Esophagus muscularis mucosa (tissue), 4 donors: ENCODE data around the gene SDC1. TPM values are rescaled to one million over a fixed set of nuclear protein-coding genes. Genes with fewer than 3 reads are reported as not detected.

Experiments
- DNase-seq: peaks from one replicate; pipeline ENCODE4 v3.0.0-alpha.2; 2017; ENCODE audit errors: extremely low spot score
- H3K27ac ChIP-seq, 4 donors: fragments of 200-600 bp; sonication (generic); replicated peaks in 1 of 4; 1 replicate in 3 of 4; 2 replicates in 1 of 4; pipeline ENCODE4 v1.5.1; 2016 to 2019; ENCODE audit warnings: mild to moderate bottlenecking in 1 of 4
- H3K27me3 ChIP-seq, 4 donors: fragments of 200-600 bp; sonication (generic); one replicate each; pipeline versions ENCODE4 v1.5.1 to v1.6.0; 2016 to 2019
- H3K36me3 ChIP-seq, 4 donors: fragments of 200-600 bp; sonication (generic); one replicate each; pipeline ENCODE4 v1.5.1; 2016 to 2019
- H3K4me1 ChIP-seq, 4 donors: fragments of 200-600 bp; sonication (generic); one replicate each; pipeline ENCODE4 v1.5.1; 2016 to 2019
- H3K4me3 ChIP-seq, 4 donors: fragments of 200-600 bp; sonication (generic); 1 replicate in 2 of 4; 2 replicates in 2 of 4; pipeline ENCODE4 v1.5.1; 2016 to 2019; ENCODE audit warnings: mild to moderate bottlenecking in 4 of 4, moderate library complexity in 1 of 4
- H3K9me3 ChIP-seq, 4 donors: fragments of 200-600 bp; sonication (generic); 1 replicate in 3 of 4; 2 replicates in 1 of 4; pipeline ENCODE4 v1.5.1; 2016 to 2019
- EP300 ChIP-seq: sonication (generic); formaldehyde crosslinking; IDR thresholded peaks from one replicate; pipeline ENCODE4 v1.6.1; 2017; ENCODE audit warnings: antibody characterized with exemption
- POLR2A ChIP-seq: fragments of 450-650 bp; IDR thresholded peaks from one replicate; pipeline ENCODE4 v1.6.1; 2017; ENCODE audit warnings: antibody characterized with exemption, moderate library complexity, mild to moderate bottlenecking, low read depth
- POLR2AphosphoS5 ChIP-seq, 2 donors: sonication (generic); formaldehyde crosslinking; IDR thresholded peaks; one replicate each; pipeline ENCODE4 v1.6.1; 2017; ENCODE audit warnings: antibody characterized with exemption in 2 of 2
- WGBS: methylation state at CpG from one replicate; pipeline ENCODE4 v1.1.5; 2018; 5-methylcytosine and 5-hydroxymethylcytosine counted together
- intact Hi-C: fragments of 100-400 bp; cut with DNase I; formaldehyde crosslinking; loops from one replicate; pipeline ENCODE4 v1.15.1; 2023
- total RNA-seq, 4 donors: library from RNA; depleted of rRNA; stranded (reverse); fragments of >200 nt; gene quantifications; one replicate each; pipeline versions ENCODE4 v1.1.0 to v1.2.1, GENCODE V29; 2016
- TF ChIP-seq, protein P1 (sequence below), 3 experiments: fragments of 200-600 bp in 2 of 3; fragments of 450-650 bp in 1 of 3; sonication (generic) in 2 of 3; IDR thresholded peaks; one replicate each; pipeline ENCODE4 v1.5.1; 2017 to 2019; ENCODE audit warnings: antibody characterized with exemption in 3 of 3, mild to moderate bottlenecking in 2 of 3, moderate library complexity in 1 of 3

Gene SDC1
- total RNA-seq, 4 donors from 2014 or later, result 0.33 to 1.6 (median 0.47) TPM

DNA sequence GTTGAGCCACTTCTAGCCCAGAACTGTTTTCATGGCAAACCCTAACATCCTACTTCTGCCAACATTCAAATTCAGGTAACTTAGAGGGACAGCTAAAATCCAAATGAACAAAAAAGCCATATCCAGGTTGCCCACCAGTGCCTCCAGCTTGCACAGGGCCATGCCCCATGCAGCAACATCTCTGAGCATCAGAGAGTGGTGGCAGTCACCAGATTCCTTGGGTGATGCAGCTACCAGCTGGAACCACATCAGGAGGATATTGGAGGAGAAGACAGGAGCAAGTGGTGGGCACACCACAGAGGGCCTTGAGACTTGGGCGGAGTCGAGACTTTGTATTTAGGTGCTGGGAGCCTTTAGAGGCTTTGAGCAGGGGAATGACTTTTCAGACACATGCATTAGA, 50.5 kb downstream of the SDC1 start:
- DNase-seq, result no peak
- Histone ChIP-seq H3K27ac (no peak overlapping the region), H3K4me1 (no peaks in the 10 kb centered on the region), H3K36me3 (no peaks in the 10 kb centered on the region), H3K9me3 (no peaks in the 10 kb centered on the region), H3K4me3 (no peak overlapping the region), H3K27me3 (no peaks in the 10 kb centered on the region)
- intact Hi-C loops, result no loop called here
- TF ChIP-seq, protein P1, sequence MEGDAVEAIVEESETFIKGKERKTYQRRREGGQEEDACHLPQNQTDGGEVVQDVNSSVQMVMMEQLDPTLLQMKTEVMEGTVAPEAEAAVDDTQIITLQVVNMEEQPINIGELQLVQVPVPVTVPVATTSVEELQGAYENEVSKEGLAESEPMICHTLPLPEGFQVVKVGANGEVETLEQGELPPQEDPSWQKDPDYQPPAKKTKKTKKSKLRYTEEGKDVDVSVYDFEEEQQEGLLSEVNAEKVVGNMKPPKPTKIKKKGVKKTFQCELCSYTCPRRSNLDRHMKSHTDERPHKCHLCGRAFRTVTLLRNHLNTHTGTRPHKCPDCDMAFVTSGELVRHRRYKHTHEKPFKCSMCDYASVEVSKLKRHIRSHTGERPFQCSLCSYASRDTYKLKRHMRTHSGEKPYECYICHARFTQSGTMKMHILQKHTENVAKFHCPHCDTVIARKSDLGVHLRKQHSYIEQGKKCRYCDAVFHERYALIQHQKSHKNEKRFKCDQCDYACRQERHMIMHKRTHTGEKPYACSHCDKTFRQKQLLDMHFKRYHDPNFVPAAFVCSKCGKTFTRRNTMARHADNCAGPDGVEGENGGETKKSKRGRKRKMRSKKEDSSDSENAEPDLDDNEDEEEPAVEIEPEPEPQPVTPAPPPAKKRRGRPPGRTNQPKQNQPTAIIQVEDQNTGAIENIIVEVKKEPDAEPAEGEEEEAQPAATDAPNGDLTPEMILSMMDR (IDR thresholded peaks at IDR 0.05), result no peak
- TF ChIP-seq POLR2A (no peak), EP300 (no peak), POLR2AphosphoS5 (IDR thresholded peaks at IDR 0.05) (no peak)
- 93% methylated on average over 2 of the region's 2 CpGs for WGBS

DNA sequence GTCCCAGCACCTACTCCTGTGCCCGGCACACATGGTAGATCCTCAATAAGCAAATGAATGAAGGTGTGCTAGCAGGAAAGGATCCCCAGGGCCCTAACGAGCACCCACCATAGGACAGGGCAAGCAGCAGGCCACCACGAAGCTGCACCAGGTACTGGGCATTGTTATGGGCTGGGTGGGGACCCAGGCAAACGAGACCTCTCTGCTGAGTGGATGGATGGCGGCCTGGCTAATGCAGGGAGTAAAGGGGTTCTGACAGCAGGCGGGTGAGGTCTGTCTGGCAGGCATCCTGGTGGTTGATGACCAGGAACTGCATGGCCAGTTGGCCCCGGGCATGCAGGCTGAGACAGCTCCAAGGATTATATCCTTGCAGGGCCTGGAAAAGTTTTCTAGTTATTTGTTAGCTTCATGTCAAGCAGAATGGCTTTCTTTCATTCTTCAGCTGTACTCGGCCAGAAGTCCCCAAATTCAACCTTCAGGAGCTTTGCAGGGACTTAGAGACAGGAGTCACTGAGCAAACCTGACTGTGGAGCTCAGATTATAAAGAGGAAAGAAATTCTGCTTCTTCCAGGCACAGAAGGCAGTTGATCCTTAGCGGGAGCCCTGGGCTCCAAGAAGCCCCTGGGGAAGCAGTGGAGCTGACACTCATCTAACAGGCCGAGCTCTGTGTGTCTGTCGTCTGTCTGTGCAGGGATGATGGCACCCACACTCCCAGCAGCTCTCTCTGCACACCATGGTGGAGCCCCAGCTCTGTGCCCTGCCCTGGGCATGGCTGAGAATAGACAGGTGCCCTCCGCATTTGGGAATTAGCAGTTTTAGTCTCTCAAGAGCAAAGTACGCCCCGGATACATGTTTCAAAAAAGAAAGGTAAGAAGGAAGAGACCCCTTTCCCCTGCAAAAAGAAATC, 51.2 kb downstream of the SDC1 start:
- 87% methylated on average over 14 of the region's 14 CpGs for whole genome bisulfite sequencing
- intact Hi-C loops, result no loop called here
- Histone ChIP-seq H3K36me3 (no peaks in the 10 kb centered on the region), H3K27ac (no peak overlapping the region), H3K27me3 (peaks cover 0 to under 1% (median 0%) of the 10 kb centered on the region in 4 donors), H3K4me1 (no peaks in the 10 kb centered on the region), H3K4me3 (no peak overlapping the region), H3K9me3 (no peaks in the 10 kb centered on the region)
- TF ChIP-seq EP300 (no peak), POLR2AphosphoS5 (IDR thresholded peaks at IDR 0.05) (no peak), POLR2A (no peak)
- TF ChIP-seq, protein P1 (IDR thresholded peaks at IDR 0.05), result no peak
- DNase-seq, result no peak

DNA sequence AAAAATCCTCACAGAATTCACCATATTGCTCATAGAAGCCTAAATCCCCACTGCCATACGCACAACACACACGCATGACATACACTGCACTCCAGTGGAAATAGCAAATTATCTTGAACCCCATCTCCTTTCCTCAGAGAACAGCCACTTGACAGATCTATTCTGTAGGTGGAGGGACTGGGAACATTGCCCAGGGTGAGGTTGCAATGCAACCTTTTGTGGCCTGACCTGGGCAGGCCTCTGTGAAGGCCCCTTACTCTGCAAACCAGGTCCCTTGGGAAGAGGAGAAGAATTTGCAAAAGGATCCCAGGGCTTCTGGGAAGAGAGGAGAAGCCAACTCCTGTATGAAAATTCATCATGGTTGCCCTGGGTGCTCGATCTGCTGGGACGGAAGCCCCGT, 51.9 kb downstream of the SDC1 start:
- Histone ChIP-seq H3K4me3 (no peak overlapping the region), H3K9me3 (no peaks in the 10 kb centered on the region), H3K27me3 (peaks cover 0 to 7% (median 0%) of the 10 kb centered on the region in 4 donors), H3K4me1 (no peaks in the 10 kb centered on the region), H3K36me3 (no peaks in the 10 kb centered on the region), H3K27ac (no peak overlapping the region)
- TF ChIP-seq, protein P1 (IDR thresholded peaks at IDR 0.05), result no peak
- no peak for TF ChIP-seq POLR2A
- no peak for TF ChIP-seq EP300
- no peak for TF ChIP-seq POLR2AphosphoS5 (IDR thresholded peaks at IDR 0.05)
- WGBS, result 95% methylated on average over 5 of the region's 5 CpGs
- DNase-seq, result no peak
- intact Hi-C loops, result no loop called here

DNA sequence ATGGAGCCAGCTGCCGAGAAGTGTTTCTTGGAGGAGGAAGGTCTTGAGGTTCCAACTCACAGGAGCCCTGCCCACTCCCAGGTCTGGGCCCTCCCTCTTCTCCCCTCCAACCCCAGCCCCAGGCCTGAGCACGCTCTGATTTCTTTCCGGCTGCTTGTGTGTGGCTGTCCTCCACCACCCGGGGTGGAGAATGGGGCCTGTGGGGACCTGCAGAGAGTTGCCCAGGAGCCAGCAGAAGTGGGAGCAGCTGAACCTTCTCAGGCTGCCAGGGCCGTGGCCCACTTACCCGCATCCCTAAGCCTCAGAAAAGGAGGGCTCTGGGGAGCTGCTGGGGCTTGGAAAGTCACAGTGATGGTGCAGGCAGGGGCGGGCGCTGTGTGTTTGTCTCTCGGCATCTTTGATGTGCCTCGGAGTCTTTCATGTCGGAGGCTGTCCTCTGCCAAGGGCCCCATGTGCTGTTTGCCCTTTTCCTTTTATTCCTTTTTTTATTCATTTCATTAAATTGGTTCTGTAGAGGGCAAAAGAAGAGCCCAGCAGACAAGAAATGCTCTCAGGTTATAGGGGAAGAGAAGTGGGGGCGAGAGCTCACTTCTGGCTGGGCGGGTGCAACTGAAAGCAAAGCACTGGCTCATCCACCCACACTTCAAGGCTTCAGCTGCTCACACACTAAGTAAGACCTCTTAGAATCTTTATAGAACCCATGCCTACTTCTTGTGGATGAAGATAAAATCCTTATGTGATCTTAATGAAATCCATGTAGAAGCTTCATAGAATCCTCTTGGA, 52.5 kb downstream of the SDC1 start:
- H3K4me1 ChIP-seq, result no peaks in the 10 kb centered on the region
- TF ChIP-seq, protein P1 (IDR thresholded peaks at IDR 0.05), result no peak
- DNase-seq, result no peak
- no peaks in the 10 kb centered on the region for H3K36me3 ChIP-seq
- intact Hi-C loops, result no loop called here
- no peaks in the 10 kb centered on the region for H3K9me3 ChIP-seq
- H3K4me3 ChIP-seq, result no peak overlapping the region
- 91% methylated on average over 9 of the region's 13 CpGs for WGBS
- H3K27me3 ChIP-seq, result peaks cover 0 to 11% (median 0%) of the 10 kb centered on the region in 4 donors
- no peak overlapping the region for H3K27ac ChIP-seq
